Measurements from ENCODE around the gene STAT5B. TPM values are rescaled to one million over a fixed set of nuclear protein-coding genes. Genes with fewer than 3 reads are reported as not detected.

Gene STAT5B
- total RNA-seq, 1 donor from 2014 or later = 49.2 TPM

DNA sequence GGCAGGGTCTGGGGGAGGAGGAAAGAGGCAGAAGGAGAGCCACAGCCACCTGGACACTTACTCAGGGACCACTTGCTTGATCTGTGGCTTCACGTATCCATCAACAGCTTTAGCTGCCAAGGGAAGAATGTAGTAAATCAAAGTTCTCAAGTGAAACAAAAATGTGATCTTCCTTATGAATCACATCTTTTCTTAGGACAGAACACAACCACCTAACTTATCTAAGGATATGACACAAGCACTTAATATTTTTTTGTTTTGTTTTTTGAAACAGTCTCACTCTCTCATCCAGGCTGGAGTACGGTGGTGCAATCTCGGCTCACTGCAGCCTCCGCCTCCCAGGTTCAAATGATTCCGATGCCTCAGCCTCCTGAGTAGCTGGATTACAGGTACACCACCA, 73.5 kb downstream of the STAT5B start:
- Mint-ChIP-seq H3K36me3 (ENCODE audit: low read depth) (peaks cover 3% of the 10 kb centered on the region), H3K27ac (ENCODE audit: unreplicated experiment) (no peak overlapping the region), H3K9me3 (no peaks in the 10 kb centered on the region), H3K4me1 (peaks cover 5% of the 10 kb centered on the region), H3K27me3 (ENCODE audit: low read depth) (no peaks in the 10 kb centered on the region), H3K4me3 (no peak overlapping the region)
- TF ChIP-seq, protein P1, sequence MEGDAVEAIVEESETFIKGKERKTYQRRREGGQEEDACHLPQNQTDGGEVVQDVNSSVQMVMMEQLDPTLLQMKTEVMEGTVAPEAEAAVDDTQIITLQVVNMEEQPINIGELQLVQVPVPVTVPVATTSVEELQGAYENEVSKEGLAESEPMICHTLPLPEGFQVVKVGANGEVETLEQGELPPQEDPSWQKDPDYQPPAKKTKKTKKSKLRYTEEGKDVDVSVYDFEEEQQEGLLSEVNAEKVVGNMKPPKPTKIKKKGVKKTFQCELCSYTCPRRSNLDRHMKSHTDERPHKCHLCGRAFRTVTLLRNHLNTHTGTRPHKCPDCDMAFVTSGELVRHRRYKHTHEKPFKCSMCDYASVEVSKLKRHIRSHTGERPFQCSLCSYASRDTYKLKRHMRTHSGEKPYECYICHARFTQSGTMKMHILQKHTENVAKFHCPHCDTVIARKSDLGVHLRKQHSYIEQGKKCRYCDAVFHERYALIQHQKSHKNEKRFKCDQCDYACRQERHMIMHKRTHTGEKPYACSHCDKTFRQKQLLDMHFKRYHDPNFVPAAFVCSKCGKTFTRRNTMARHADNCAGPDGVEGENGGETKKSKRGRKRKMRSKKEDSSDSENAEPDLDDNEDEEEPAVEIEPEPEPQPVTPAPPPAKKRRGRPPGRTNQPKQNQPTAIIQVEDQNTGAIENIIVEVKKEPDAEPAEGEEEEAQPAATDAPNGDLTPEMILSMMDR (conservative IDR thresholded peaks at IDR 0.05) = no peak
- no peak for DNase-seq (ENCODE audit: low read depth, low spot score)

DNA sequence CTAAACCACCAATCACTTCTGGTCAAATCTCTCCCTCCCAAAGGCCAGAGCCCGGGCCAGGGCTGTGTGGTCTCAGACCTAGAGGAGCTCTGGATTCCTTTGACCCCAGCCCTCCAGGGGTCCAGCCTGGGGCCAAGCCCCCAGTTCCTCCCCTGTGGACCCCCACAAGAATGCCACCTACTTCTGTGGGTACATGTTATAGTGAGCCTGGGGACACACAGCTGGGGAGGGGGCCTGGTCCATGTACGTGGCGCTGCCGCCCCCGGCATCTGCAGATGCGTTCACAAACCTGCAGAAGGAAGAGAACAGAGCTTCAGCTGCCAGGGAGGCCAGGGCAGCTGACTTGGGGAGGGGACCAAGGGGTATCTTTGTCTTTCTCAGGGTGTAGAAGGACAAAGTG, 74.0 kb downstream of the STAT5B start:
- Mint-ChIP-seq H3K4me1 (peaks cover 5% of the 10 kb centered on the region), H3K36me3 (ENCODE audit: low read depth) (peaks cover 3% of the 10 kb centered on the region), H3K27me3 (ENCODE audit: low read depth) (no peaks in the 10 kb centered on the region), H3K4me3 (no peak overlapping the region), H3K27ac (ENCODE audit: unreplicated experiment) (no peak overlapping the region), H3K9me3 (no peaks in the 10 kb centered on the region)
- TF ChIP-seq, protein P1 (conservative IDR thresholded peaks at IDR 0.05) = no peak
- no peak for DNase-seq (ENCODE audit: low read depth, low spot score)

DNA sequence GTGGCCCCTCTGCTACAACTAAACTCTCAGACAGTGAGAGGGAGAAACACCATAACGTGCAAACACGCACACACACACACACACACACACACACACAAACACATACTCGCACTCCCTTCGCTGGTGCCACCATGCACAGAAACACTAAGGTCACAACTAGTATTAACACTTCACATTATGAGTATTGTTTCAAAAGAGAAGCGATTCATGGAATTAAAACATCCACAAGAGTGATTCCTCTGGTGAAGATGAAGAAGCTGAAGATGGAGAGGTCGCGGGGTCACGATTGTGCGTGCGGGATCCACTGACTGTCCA, 74.8 kb downstream of the STAT5B start:
- H3K27me3 Mint-ChIP-seq (ENCODE audit: low read depth) = no peaks in the 10 kb centered on the region
- peaks cover 3% of the 10 kb centered on the region for H3K36me3 Mint-ChIP-seq (ENCODE audit: low read depth)
- H3K4me3 Mint-ChIP-seq = no peak overlapping the region
- H3K27ac Mint-ChIP-seq (ENCODE audit: unreplicated experiment) = peak overlapping the region; percentile 64
- peaks cover 5% of the 10 kb centered on the region for H3K4me1 Mint-ChIP-seq
- no peak for DNase-seq (ENCODE audit: low read depth, low spot score)
- TF ChIP-seq, protein P1 (conservative IDR thresholded peaks at IDR 0.05) = no peak
- no peaks in the 10 kb centered on the region for H3K9me3 Mint-ChIP-seq

DNA sequence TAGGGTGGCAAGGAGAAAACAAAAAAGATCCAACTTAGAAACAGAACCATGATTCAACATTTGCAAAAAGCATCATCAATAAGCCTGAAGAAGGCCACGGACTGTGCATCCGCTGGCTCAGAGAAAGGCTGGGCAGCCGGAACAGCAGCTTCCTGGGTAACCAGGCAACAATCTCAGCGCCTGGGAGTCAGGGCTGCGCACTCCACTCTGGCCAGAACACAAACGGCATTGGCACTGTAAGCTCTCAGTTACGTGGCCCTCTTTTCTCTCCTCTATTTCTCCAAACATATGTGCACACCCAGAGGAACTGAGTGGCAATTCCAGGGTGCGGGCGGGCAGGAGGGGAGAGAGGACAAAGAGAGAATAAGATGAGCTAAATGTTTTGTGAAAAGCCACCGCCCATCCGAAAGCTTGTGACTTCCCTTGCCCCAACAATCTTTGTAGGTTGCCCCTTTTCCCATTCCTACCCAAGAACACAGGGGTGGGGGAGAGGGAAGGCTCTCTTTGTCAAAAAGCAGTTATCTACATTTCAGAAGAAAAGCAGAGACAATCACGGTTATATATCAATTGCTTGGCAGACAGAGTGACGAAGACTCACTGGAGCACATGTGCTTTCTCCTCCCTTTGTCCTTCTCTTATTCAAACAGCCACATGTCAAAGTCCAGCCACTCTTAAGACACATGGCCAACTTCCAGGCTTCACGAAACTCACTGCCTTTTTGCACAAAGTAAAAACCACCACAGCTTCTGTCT, 75.3 kb downstream of the STAT5B start:
- H3K27me3 Mint-ChIP-seq (ENCODE audit: low read depth) = no peaks in the 10 kb centered on the region
- H3K27ac Mint-ChIP-seq (ENCODE audit: unreplicated experiment) = no peak overlapping the region
- no peak for DNase-seq (ENCODE audit: low read depth, low spot score)
- H3K9me3 Mint-ChIP-seq = no peaks in the 10 kb centered on the region
- H3K4me3 Mint-ChIP-seq = no peak overlapping the region
- TF ChIP-seq, protein P1 (conservative IDR thresholded peaks at IDR 0.05) = no peak
- peaks cover 5% of the 10 kb centered on the region for H3K4me1 Mint-ChIP-seq
- peaks cover 3% of the 10 kb centered on the region for H3K36me3 Mint-ChIP-seq (ENCODE audit: low read depth)

DNA sequence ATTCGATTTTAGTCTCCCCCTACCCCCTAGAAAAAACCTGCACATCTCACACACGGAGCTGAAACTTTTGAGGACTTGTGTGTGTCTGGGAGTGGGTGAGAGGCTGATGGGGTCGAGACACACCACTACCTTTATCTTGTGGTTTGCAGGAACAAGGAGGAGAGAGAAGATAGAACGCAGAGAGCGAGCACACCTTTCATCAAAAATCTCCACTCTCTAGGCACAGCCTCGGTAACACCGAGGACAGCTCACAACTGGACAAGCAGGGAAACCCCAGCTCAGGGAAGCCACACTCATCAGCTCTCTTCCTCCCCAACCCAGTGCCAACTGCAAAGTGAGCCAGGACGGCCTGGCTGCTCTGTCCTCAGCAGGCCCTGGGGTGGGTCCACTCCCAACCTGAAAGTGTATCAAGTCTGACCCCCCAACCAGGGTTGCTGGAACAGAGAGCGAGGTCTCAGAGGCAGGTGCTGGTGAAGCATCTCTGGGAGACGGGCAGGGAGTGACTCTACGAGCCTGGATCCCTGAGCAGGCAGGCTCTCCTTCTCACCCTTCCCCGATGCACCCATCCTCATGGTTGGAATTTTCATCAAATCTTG, 76.7 kb downstream of the STAT5B start:
- Mint-ChIP-seq H3K4me3 (no peak overlapping the region), H3K27me3 (ENCODE audit: low read depth) (no peaks in the 10 kb centered on the region)
- TF ChIP-seq, protein P1 (conservative IDR thresholded peaks at IDR 0.05) = no peak

More for the DNA sequence above, 76.7 kb downstream of the STAT5B start:
- no peak overlapping the region for H3K27ac Mint-ChIP-seq (ENCODE audit: unreplicated experiment)
- DNase-seq (ENCODE audit: low read depth, low spot score) = no peak
- no peaks in the 10 kb centered on the region for H3K9me3 Mint-ChIP-seq
- H3K36me3 Mint-ChIP-seq (ENCODE audit: low read depth) = peaks cover 3% of the 10 kb centered on the region
- peaks cover 6% of the 10 kb centered on the region for H3K4me1 Mint-ChIP-seq

Measured in neural crest cell (in vitro differentiated cells).